GM19099 (cell line): ENCODE data around the gene FCSK.

Experiments used
- POLR2A ChIP-seq: IDR thresholded peaks from 3 replicates; pipeline ENCODE4 v1.6.1; 2011; ENCODE audit warnings: low read depth; ENCODE audit not compliant: insufficient read length; ENCODE audit errors: extremely low read depth

Gene FCSK

GRCh38 chr16:70454222-70455034 lies at the start of gene FCSK:
Gene FCSK (plus strand): TSS chr16:70454595. CDS start chr16:70463191, 8,596 bp downstream.
- peak; percentile 60 for TF ChIP-seq POLR2A

- no peak for TF ChIP-seq POLR2A
These were observed 46.6 kb upstream of the FCSK start for GRCh38 chr16:70407811-70408274.

GRCh38 chr16:70410734-70411133 lies 43.7 kb upstream of the FCSK start:
- no peak for TF ChIP-seq POLR2A

GRCh38 chr16:70412385-70412784 lies 42.0 kb upstream of the FCSK start:
- no peak for TF ChIP-seq POLR2A

- TF ChIP-seq POLR2A = peak; percentile 34
These were observed 37.4 kb upstream of the FCSK start for GRCh38 chr16:70416748-70417616.

DNA sequence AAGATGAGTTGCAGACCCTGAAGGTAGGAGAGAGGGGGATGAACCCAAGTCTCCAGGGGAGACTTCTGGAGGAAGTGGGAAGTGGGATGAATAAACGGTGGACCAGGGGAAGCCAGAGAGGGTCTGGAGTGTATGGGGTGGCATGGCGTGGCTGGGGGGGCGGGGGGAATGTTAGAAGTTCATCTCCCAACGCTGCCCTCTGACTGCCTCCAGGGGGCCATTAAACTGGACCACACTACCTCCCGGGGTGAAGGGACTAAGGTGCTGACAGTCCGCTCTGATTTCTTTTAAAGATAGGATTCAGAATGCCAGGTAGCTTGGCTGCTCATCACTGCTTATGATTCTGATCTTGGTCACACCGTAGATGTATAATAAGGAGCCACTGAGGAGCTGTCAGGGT lies 36.7 kb upstream of the FCSK start:
- TF ChIP-seq POLR2A = no peak

DNA sequence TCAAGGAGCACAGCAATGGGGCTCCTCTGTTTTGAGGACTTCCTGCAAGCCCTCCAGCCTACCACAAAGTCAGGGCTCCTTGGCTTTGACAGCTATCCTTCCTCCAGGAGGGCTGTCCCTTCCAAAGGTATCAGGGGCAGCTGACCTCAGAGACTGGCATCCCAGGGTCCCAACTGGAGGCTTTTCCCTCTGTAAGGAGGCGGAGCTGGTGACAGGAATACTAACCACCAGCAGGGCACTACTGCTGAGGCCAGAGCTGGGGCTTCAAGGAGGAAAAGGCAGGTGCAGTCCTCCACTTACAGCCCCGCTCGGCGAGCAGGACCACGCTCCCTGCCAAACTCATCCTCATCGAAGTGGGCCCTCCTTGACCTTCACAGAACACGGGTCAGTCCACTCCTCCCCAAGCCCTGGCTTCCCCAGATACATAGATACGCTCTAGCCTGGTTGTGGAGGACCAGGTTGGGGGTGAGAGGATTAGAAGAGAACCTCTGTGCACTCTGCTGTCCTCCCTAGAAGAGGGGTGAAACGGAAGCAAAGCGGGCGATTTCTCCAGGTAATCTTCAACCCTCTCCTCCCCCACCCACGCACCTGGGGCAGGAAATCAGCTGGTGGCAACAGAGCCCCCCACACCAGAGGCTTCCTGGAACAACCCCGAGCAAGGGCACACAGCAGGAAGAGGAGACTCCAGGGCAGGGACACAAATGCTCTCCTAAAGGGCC lies 36.0 kb upstream of the FCSK start:
- no peak for TF ChIP-seq POLR2A

DNA sequence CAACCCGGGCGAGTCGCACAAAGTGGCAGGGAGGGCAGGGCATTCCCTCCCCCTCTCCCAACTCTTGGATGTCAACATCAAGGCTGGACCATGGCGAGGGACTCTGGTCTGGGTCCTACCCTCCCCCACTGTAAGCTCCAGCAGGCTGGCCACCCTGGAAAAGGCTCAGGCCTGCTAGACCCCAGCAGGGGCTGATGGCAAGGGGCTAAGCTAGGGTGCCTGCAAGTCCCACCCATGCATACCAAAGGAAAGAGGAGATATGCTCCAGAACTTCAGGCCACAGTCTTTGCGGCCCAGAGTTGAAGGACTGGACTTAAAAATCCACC lies 35.4 kb upstream of the FCSK start:
- TF ChIP-seq POLR2A = no peak

GRCh38 chr16:70419384-70420327 lies 34.7 kb upstream of the FCSK start:
- no peak for TF ChIP-seq POLR2A

DNA sequence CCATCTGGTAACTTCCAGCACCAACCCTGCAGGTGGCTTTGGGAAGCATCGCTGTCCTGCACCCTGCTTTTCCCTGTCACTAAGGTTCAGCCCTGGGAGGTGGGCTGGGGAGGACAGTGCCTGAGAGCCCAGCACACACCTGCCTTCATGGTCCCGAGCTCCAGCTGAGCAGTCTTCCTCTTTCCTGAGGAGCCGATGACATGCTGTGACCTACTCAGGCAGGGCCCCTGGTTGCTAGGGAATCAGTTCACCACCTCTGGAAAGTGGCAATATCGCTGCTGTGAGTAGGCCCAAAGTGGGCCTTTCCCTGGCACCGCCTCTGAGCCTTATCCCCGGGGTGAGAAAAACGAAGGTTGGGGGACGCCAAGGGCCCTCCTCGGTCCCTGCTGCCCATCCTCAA lies 33.4 kb upstream of the FCSK start:
- no peak for TF ChIP-seq POLR2A

GRCh38 chr16:70421473-70422311 lies 32.7 kb upstream of the FCSK start:
- no peak for TF ChIP-seq POLR2A

GRCh38 chr16:70422543-70422942 lies 31.9 kb upstream of the FCSK start:
- TF ChIP-seq POLR2A = no peak

- TF ChIP-seq POLR2A = no peak
These were observed 26.6 kb upstream of the FCSK start for GRCh38 chr16:70427786-70428177.
